ENCODE results near the gene GADD45A.

DNA sequence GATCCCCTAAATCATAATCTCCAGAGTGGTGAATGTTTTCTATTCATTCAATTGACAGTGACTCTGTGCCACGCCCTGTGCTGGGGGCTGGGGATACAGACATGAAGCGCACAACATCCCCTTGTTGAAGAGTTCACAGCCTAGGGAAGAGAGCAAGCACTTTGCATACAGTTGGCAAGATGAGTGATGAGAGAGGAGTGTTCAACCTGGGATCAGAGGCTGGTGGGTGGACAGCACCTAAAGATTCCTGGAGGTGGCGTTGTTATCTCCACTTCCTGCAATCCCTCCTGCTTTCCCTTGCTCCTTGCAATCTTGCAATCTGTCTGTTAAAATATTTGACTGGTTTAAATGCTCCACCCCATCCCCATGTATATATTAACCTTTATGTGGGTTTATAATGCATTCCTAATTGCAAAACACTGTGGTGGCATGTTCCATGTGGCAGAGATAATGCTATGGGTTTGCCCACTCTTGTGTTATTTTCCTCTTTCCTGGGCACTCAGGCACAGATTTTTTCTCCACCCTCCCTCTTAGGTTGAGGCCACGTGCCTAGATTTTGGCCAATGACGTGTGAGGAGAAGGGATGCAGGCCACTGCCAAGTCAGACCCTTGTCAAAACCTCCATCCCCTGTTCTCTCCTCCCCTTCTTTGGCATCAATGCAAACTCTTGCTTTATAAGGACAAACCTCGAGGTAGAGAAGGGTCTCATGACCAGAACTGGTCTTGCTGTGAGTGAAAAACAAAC is 36.2 kb upstream of the GADD45A start:
- TF ChIP-seq POLR2AphosphoS5 (IDR thresholded peaks at IDR 0.05; ENCODE audit: low read depth, low read length), result no peak
- no peak for TF ChIP-seq TAF1 (IDR thresholded peaks at IDR 0.05; ENCODE audit: borderline replicate concordance, insufficient read depth, low read length)
- TF ChIP-seq, protein P1, sequence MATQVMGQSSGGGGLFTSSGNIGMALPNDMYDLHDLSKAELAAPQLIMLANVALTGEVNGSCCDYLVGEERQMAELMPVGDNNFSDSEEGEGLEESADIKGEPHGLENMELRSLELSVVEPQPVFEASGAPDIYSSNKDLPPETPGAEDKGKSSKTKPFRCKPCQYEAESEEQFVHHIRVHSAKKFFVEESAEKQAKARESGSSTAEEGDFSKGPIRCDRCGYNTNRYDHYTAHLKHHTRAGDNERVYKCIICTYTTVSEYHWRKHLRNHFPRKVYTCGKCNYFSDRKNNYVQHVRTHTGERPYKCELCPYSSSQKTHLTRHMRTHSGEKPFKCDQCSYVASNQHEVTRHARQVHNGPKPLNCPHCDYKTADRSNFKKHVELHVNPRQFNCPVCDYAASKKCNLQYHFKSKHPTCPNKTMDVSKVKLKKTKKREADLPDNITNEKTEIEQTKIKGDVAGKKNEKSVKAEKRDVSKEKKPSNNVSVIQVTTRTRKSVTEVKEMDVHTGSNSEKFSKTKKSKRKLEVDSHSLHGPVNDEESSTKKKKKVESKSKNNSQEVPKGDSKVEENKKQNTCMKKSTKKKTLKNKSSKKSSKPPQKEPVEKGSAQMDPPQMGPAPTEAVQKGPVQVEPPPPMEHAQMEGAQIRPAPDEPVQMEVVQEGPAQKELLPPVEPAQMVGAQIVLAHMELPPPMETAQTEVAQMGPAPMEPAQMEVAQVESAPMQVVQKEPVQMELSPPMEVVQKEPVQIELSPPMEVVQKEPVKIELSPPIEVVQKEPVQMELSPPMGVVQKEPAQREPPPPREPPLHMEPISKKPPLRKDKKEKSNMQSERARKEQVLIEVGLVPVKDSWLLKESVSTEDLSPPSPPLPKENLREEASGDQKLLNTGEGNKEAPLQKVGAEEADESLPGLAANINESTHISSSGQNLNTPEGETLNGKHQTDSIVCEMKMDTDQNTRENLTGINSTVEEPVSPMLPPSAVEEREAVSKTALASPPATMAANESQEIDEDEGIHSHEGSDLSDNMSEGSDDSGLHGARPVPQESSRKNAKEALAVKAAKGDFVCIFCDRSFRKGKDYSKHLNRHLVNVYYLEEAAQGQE (IDR thresholded peaks at IDR 0.05; ENCODE audit: insufficient read depth in 1 of 2, low read depth in 2 of 2, low read length in 2 of 2), result no peak
- TF ChIP-seq SIN3A (IDR thresholded peaks at IDR 0.05; ENCODE audit: borderline replicate concordance, insufficient read depth, low read length), result no peak
- TF ChIP-seq FOXP2 (optimal IDR thresholded peaks at IDR 0.05; ENCODE audit: borderline replicate concordance, extremely low read depth, extremely low read length, insufficient read depth), result no peak

All from PFSK-1 (cell line).